ENCODE data around the gene DDX18.
"Not testable (repeated sequence)": the region's sequence is repeated elsewhere in the genome, so short reads cannot be mapped to it uniquely, and the experiment has no call there.

The DDX18 gene

DNA sequence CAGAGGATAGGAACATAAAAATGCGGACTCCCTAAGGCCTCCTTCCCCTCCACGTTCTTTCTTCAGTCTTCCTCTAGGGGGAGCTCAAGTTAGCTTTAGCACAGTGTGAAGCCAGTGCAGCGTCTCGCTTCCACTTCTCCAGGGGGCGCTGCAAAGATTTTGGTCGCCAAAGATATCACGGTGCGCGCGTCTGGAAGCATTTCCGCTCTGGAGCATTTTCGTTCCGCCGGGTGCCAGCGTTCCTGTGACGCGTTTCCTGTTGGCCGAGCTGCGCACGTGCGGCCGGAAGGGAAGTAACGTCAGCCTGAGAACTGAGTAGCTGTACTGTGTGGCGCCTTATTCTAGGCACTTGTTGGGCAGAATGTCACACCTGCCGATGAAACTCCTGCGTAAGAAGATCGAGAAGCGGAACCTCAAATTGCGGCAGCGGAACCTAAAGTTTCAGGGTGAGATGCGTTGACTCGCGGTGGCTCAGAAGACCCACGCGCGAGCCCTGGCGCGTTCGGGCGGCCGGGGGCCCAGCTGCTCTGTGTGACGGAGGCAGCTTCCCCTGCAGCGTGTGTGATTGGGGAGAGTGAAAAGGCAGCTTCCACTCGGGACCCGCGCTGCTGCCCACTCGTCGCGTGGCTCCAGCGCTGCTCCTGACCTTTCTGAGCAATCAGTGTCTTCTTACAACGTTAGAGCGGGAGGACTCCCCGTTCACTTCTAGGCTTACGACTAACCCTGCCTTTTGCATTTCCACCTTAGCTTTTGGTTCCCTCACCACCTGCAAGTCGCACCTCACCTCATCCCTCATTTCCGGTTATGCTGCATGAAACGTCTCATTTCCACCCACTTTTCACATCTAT lies at the start of gene DDX18:
TSS of gene DDX18 (plus strand) at position 275 of the 848 bp plus-strand sequence. CDS start at position 362, 87 bp downstream.
- DNase-seq, result peak; percentile 96

DNA sequence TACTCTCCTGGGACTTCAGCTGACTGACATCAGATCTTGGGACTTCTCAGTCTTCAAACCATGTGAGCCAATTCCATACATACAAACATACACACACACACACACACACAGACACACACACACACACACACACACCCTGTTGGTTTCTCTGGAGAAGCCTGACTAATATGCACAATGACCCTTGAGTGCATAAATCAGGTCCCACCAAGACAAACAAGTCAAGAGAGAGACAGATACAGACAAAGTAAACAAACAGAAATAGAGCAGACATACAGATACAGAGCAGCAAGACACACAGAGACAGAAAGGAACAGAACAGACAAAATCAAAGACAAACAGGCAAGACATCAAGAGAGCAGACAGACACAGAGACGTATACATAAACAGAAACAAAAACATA lies 43.8 kb upstream of the DDX18 start:
- DNase-seq, result no peak

DNA sequence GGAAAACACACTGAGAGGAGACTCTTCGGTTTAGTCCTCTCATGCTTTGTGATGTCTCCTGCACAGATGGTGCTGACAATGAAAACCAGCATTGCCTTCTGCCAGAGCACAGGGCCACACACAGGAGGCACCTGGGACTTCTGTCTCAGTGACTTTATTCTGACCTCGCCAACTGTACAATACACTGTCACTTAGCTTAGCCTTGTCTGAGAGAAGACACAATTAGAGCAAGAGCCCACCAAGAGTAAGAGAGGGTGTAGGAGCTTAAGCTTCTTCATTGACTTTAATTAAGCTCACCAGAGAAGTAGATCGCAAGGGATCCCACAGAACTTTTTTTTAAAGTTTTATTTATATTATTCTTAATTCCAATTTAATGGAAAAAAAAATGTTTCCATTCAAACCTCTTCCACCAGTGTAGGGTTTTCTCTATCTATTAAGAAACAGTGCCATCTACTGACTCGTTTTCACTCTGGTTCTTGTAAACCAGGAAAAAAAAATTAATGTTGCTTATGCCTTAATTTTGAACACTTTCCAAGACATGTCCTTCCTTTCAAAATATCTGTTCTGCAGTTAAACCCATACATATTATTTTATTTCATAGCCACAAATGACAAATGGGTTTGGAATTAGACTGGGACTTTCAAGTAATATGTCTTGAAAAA lies 42.4 kb upstream of the DDX18 start:
- DNase-seq, result no peak

GRCh38 chr2:117774716-117775115 lies 39.8 kb upstream of the DDX18 start:
- no peak for DNase-seq

DNA sequence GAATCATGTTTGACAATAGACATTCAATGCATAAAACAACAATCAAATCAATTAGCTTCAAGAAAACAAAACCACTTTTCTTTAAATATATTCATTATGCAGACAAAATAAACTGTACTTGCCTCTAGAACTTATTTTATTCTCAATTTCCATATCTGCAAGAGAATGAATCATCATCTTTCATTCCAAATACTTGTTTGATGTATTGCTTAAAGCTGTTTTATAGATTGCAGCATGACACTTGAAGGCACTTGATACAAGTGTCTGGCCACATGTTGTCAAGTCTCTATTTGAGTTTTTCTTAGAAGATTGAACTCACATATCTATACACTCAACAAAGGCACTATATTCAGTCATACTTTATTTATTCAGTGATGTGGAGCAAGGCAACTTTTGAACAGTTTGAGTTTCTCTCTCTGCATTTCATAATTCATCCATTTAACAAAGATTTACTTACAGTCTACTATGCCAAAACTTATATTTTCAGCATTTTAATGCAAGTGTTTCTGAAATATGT lies 38.7 kb upstream of the DDX18 start:
- DNase-seq, result no peak

DNA sequence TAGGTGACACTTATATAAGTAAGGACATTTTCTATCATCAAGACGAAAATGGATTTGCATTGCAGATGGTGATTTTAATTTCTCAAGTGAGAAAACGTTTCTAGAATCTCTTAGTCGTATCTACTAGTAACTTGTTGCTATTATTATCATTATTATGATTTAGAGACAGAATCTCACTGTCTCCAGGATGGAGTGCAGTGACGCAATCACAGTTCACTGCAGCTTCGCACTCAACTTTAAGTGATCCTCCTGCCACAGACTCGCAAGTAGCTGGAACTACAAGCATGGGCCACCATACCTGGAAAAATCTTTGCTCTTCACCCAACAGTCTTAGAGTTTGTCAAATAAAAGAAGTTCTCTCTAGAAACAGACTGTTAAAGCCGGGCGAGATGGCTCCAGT lies 37.6 kb upstream of the DDX18 start:
- no peak for DNase-seq

DNA sequence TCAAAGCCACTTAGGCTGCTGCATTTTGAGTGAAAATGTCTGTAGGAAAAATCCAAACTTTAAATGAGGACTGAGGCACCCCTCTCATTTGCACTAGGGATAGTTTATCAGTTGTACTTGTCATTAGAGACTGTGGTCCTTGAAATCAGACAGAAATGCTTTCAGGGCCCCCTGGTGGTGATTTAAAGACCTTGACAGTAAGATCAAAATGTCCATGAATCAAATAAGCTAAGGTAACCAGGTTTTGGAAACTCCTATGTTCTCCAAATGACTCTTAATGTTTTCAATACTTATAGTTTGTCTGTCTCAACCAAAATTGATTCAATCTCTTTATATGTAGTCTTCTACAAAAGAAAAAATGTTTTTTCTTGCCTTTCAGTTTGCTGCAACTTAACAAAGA lies 28.8 kb upstream of the DDX18 start:
- peak; percentile 19 for DNase-seq

GRCh38 chr2:117786520-117786919 lies 28.0 kb upstream of the DDX18 start:
- no peak for DNase-seq

- DNase-seq, result no peak
Measured at GRCh38 chr2:117789505-117789904, 25.0 kb upstream of the DDX18 start.

DNA sequence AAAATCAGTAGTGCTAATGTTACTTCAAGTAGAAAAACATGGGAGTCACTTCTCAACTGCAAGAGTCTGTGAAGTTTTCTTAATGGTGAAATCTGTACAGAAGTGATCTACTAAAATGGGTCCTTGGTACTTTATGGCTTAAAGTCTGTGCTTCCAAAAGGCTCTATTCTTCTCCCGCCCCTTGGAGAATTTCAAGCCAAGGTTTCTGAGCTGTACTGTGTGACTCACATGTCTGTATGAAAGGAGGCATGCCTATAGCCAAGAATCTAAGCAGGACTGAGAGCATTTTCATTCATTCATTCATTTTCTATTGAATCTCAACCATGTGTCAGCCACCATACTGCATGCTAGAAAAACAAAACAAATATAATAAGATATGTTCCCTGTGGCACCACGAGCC lies 19.8 kb upstream of the DDX18 start:
- no peak for DNase-seq

DNA sequence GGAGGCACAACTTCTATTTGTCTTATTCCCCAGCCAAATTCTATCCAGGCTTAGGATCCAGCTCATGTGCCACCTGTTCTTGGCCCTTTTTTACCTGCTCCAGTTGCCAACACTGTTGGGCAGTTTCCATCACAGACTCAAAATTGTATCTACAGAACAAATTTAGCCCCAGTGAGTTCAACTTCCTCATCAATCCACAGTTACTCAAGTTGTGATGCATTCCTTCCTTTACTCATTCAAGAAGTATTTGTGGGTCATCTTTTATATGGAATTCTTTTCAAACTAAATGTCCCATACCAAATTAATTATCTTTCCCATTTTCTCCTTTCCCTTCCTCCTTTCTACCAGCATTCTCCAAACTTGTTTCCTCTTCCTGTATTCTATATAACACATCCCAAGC lies 12.7 kb upstream of the DDX18 start:
- DNase-seq, result no peak

DNA sequence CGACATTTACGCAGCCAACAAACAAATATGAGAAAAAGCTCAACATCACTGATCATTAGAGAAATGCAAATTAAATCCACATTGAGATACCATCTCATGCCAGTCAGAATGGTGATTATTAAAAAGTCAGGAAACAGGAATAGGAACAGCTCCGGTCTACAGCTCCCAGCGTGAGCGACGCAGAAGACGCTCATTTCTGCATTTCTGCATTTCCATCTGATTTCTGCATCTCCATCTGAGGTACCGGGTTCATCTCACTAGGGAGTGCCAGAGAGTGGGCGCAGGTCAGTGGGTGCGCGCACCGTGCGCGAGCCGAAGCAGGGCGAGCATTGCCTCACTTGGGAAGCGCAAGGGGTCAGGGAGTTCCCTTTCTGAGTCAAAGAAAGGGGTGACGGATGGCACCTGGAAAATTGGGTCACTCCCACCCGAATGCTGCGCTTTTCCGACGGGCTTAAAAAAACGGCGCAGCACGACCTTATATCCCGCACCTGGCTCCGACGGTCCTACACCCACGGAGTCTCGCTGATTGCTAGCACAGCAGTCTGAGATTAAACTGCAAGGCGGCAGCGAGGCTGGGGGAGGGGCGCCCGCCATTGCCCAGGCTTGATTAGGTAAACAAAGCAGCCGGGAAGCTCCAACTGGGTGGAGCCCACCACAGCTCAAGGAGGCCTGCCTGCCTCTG lies 10.7 kb upstream of the DDX18 start:
- not testable (repeated sequence) for DNase-seq

- no peak for DNase-seq
Measured at GRCh38 chr2:117812443-117812842, 2.0 kb upstream of the DDX18 start.

DNA sequence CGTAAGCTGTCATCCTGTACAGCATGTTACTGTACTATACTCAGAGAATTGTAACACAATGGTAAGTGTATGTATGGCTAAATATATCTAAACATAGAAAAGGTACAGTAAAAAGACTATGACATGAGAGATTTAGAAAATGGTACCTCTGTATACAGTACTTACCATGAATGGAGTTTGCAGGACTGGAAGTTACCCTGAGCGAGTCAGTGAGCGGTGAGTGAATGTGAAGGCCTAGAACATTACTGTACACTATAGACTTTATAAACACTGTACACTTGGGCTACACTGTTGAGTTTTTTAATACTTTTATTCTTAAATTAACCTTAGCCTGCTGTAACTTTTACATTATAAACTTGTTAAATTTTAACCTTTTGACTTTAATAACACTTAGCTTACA lies 1.5 kb downstream of the DDX18 start:
- DNase-seq, result no peak

DNA sequence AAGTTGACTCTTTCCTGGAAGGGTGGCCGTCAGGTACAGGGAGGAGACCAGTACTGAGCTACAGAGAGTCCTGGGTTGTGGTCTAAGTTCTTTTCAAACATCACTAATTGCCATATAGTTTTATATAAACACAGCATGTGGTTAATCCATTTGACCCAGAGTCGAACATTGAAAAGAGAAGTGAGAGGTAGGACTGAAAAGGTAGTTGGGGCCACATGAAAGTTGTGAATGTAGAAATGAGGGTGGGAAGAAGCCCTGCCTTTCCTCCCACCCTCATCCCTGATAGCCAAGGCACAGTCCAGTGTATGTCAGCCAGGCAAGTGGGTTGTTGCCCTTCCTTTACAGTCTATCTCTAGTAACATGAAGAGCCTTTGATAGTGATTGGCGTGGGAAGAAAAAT lies 4.4 kb downstream of the DDX18 start:
- DNase-seq, result no peak

GRCh38 chr2:117820444-117820843 lies 6.0 kb downstream of the DDX18 start:
- DNase-seq, result no peak

DNA sequence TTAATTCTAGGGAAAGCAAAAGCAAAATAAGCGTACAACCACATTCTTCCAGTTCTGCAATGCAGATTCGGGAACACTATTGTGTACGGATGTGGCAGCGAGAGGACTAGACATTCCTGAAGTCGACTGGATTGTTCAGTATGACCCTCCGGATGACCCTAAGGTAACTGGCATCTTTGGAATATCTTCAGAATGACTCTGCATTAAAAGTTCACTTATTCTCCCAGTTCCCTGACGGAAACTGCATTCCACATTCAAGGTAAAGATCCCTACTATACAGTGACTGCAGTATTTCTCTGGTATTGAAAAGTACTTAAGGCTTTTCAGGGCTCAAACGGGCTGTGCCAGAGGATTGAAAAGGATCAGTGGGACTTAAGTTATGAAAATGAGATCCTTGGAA lies 10.9 kb downstream of the DDX18 start:
- no peak for DNase-seq

- not testable (repeated sequence) for DNase-seq
Measured at GRCh38 chr2:117827464-117827863, 13.0 kb downstream of the DDX18 start.

GRCh38 chr2:117828870-117829269 lies 14.4 kb downstream of the DDX18 start:
- no peak for DNase-seq

- DNase-seq, result no peak
Measured at GRCh38 chr2:117832332-117832731, 17.8 kb downstream of the DDX18 start.

DNA sequence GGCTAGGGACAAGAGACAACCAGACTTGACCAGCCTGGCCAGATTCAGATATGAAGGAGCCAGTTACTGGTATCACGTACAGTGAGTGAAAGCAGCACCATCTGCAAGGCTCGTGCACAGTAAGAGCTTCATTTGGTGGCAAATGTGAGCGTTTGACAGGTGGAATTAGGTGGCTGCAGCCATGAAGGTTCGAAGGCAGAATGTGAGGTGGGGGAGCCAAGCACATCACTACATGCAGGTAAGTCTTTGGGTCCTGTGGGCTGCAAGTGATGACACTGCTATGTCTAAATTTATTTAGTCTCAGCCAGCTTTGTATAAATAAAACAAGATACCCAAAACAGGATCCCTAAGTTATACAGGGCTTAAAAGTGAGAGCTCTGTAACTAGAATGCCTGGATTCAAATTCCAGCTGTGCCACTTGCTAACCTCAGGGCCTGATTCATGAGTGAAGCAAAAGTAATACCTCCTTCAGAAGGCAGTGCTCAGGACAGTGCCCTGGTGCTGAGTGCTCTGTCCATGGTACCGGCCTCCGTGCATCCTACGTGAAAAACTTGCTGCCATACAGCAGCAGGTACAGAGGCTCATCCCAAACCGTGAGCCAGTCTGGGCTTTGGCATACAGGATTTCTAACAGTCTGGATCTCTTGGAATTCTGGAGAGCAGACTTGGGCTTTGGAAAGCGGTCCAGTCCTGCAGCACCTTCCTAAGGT lies 18.6 kb downstream of the DDX18 start:
- DNase-seq, result no peak

DNA sequence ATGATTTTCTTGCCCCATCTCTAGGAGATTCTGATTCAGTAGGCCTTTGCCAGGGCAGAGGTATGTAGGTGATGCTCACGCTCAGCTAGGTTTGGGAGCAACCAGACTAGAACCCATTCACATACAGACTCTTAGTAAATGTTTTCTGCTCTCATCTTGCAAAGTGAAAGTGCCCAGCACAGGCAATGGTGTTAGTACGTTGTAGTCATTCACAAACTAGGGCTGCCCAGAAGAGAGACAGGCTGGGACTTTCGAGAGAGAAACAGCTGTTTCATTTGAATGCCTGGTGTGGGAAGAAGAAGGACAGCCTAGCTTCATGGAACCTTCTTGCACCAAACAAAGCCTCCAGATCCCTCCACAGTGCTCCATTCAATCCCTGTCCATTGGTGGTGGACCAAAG lies 19.4 kb downstream of the DDX18 start:
- DNase-seq, result no peak

DNA sequence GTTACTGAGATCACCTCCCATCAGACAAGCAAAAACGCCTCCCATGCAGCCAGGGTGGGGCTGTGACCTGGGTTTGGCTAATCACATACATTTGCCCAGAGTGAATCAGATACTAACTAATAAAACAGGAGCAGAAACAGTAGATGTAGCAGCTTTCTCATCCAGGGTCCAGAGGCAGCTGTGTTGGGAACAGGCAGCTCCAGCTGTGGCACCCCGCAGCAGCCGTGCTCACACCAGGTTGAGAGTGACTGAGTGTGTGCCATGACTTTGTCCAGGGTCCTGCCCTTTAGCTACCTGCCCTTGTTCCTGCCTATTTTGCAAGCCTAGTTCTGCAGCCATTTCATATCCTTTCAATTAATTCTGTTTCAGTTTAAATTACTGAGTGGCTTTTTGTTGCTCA lies 20.5 kb downstream of the DDX18 start:
- no peak for DNase-seq

Data from activated T-cell treated with anti-CD3 and anti-CD28 coated beads for 4 hours (primary cell).